ENCODE measurements around the gene ADGRB2.

The ADGRB2 gene

GRCh38 chr1:31795096-31795675 lies 31.0 kb upstream of the ADGRB2 start:
- no peak overlapping the region for H3K4me3 ChIP-seq (replicated peaks; ENCODE audit: low read depth, low read length)
- no peak for DNase-seq (ENCODE audit: extremely low read depth, low read depth)
- TF ChIP-seq, protein P1, sequence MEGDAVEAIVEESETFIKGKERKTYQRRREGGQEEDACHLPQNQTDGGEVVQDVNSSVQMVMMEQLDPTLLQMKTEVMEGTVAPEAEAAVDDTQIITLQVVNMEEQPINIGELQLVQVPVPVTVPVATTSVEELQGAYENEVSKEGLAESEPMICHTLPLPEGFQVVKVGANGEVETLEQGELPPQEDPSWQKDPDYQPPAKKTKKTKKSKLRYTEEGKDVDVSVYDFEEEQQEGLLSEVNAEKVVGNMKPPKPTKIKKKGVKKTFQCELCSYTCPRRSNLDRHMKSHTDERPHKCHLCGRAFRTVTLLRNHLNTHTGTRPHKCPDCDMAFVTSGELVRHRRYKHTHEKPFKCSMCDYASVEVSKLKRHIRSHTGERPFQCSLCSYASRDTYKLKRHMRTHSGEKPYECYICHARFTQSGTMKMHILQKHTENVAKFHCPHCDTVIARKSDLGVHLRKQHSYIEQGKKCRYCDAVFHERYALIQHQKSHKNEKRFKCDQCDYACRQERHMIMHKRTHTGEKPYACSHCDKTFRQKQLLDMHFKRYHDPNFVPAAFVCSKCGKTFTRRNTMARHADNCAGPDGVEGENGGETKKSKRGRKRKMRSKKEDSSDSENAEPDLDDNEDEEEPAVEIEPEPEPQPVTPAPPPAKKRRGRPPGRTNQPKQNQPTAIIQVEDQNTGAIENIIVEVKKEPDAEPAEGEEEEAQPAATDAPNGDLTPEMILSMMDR (IDR thresholded peaks at IDR 0.05; ENCODE audit: low read depth, low read length, missing control alignments): no peak

DNA sequence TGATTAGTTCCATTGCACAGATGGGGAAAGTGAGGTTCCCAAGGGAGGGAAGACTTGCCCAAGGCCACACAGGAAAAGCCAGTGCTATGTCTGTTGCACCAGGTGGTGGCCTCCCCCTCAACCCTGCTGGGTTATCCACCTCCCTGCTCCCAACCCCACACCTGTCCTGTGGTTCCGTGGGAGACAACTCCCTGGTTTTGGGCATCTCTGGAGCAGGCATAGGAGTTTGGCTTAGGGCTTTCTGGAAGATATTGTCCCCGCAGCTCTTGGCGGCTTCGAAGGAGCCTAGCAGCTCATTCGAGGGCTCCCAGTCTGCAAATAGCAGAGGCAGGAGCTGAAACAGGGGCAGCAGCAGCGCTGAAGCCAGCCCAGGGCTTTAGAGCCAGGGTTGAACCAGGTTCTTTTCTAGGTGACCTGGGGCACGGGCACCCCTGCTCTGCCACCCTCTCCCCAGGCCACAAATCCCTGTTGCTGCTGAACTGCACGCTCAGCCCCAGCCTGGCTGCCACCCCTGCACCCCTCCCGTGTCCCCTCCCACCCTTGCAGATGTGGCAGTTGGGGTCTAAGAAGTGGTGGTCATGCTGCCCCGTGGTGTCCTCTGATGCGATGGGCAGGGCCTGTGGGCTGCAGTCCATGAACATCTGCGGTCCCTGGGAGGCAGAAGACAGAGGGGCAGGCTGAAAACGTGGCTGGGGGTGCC lies 29.6 kb upstream of the ADGRB2 start:
- DNase-seq (ENCODE audit: extremely low read depth, low read depth): no peak
- TF ChIP-seq, protein P1 (IDR thresholded peaks at IDR 0.05; ENCODE audit: low read depth, low read length, missing control alignments): no peak
- H3K4me3 ChIP-seq (replicated peaks; ENCODE audit: low read depth, low read length): no peak overlapping the region

DNA sequence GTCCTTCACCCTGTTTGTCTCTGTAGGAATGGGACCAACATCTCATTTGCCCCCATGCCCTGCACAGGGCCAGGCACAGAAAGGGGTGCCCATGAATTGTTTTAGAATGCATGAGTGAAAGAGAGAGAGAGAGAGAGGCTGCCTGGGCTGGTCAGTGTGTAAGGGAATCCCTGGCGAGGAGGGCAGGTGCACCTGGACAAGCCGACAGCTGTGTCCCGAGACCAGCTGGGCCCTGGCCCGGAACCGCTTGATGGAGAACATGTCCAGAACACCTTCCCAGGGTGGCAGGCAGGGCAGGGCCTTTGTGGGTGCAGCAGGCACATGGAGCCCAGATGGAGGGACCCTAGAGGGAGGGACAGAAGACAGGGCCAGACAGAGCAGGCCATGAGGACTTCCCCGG lies 28.9 kb upstream of the ADGRB2 start:
- no peak overlapping the region for H3K4me3 ChIP-seq (replicated peaks; ENCODE audit: low read depth, low read length)
- DNase-seq (ENCODE audit: extremely low read depth, low read depth): no peak
- TF ChIP-seq, protein P1 (IDR thresholded peaks at IDR 0.05; ENCODE audit: low read depth, low read length, missing control alignments): no peak

- no peak for DNase-seq (ENCODE audit: extremely low read depth, low read depth)
- TF ChIP-seq, protein P1 (IDR thresholded peaks at IDR 0.05; ENCODE audit: low read depth, low read length, missing control alignments): no peak
- H3K4me3 ChIP-seq (replicated peaks; ENCODE audit: low read depth, low read length): no peak overlapping the region
Observed at GRCh38 chr1:31792541-31792940, 28.4 kb upstream of the ADGRB2 start.

DNA sequence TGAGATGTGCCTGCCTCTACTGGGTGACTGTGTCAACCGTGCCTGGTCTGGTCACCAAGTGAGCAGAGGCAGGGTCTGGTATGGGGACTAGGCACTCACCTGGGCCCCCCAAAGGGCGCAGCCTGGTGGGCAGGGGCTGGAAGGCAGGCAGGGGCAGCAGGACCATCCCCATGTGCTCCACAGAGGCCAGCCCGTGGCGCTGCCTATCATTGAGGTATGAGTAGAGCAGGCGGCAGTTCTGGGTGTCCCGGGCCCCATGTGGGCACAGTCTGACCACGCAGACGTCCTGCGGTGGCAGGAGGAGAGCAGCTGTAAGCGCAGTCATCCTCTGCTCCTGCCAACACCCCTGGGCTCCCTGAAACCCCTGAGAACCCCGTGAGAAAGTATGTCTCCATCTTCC lies 28.0 kb upstream of the ADGRB2 start:
- no peak for DNase-seq (ENCODE audit: extremely low read depth, low read depth)
- H3K4me3 ChIP-seq (replicated peaks; ENCODE audit: low read depth, low read length): no peak overlapping the region
- TF ChIP-seq, protein P1 (IDR thresholded peaks at IDR 0.05; ENCODE audit: low read depth, low read length, missing control alignments): no peak

- TF ChIP-seq, protein P1 (IDR thresholded peaks at IDR 0.05; ENCODE audit: low read depth, low read length, missing control alignments): no peak
- H3K4me3 ChIP-seq (replicated peaks; ENCODE audit: low read depth, low read length): no peak overlapping the region
- no peak for DNase-seq (ENCODE audit: extremely low read depth, low read depth)
Observed at GRCh38 chr1:31791131-31791858, 27.2 kb upstream of the ADGRB2 start.

Data from HFF-Myc (cell line).